Neural progenitor cell (in vitro differentiated cells): ENCODE data around the gene PTPN2. TPM values are rescaled to one million over a fixed set of nuclear protein-coding genes. Genes with fewer than 3 reads are reported as not detected.

Source experiments
- DNase-seq: peaks from one replicate; pipeline ENCODE4 v3.0.0-alpha.2; 2016; ENCODE audit warnings: low spot score
- H2AFZ ChIP-seq: fragments of 200-600 bp; sonication (generic); replicated peaks from 2 replicates; pipeline ENCODE4 v1.6.1; 2016; ENCODE audit warnings: antibody characterized with exemption
- H3F3A ChIP-seq: fragments of 200-600 bp; sonication (generic); 2 replicates; pipeline ENCODE4 v1.6.1; 2016; ENCODE audit warnings: antibody characterized with exemption, low read depth
- H3K27ac ChIP-seq: fragments of 200-600 bp; sonication (generic); 2 replicates; pipeline ENCODE4 v1.5.1; 2016; ENCODE audit warnings: mild to moderate bottlenecking
- H3K27me3 ChIP-seq: fragments of 200-600 bp; sonication (generic); 2 replicates; pipeline ENCODE4 v1.6.1; 2016; ENCODE audit warnings: mild to moderate bottlenecking, moderate library complexity
- H3K36me3 ChIP-seq: fragments of 200-600 bp; sonication (generic); 2 replicates; pipeline ENCODE4 v1.5.1; 2016
- H3K4me1 ChIP-seq: fragments of 200-600 bp; sonication (generic); 2 replicates; pipeline ENCODE4 v1.6.1; 2016; ENCODE audit warnings: mixed run types
- H3K4me2 ChIP-seq: fragments of 200-600 bp; sonication (generic); 2 replicates; pipeline ENCODE4 v1.6.1; 2016
- H3K4me3 ChIP-seq: fragments of 200-600 bp; sonication (generic); 2 replicates; pipeline ENCODE4 v1.5.1; 2016
- H3K79me2 ChIP-seq: fragments of 200-600 bp; sonication (generic); 2 replicates; pipeline ENCODE4 v1.6.1; 2016; ENCODE audit warnings: low read depth
- H3K9ac ChIP-seq: fragments of 200-600 bp; sonication (generic); 2 replicates; pipeline ENCODE4 v1.6.1; 2016
- H3K9me3 ChIP-seq: fragments of 200-600 bp; sonication (generic); 2 replicates; pipeline ENCODE4 v1.5.1; 2016; ENCODE audit warnings: low read depth
- H4K20me1 ChIP-seq: fragments of 200-600 bp; sonication (generic); 2 replicates; pipeline ENCODE4 v1.6.1; 2016; ENCODE audit warnings: low read depth
- H3K27ac Mint-ChIP-seq: 3 replicates; pipeline ENCODE4 v1.8.0; 2021; ENCODE audit warnings: mixed read lengths
- H3K27me3 Mint-ChIP-seq: 2 replicates; pipeline ENCODE4 v1.8.0; 2022; ENCODE audit warnings: low read depth, mild to moderate bottlenecking, inconsistent platforms, moderate library complexity, mixed read lengths; ENCODE audit not compliant: insufficient read depth
- H3K36me3 Mint-ChIP-seq: 3 replicates; pipeline ENCODE4 v1.8.0; 2021; ENCODE audit warnings: mixed read lengths
- H3K4me1 Mint-ChIP-seq: 3 replicates; pipeline ENCODE4 v1.8.0; 2021; ENCODE audit warnings: mixed read lengths
- H3K4me3 Mint-ChIP-seq: 3 replicates; pipeline ENCODE4 v1.8.0; 2021; ENCODE audit warnings: mild to moderate bottlenecking, moderate library complexity, mixed read lengths
- H3K9me3 Mint-ChIP-seq: 3 replicates; pipeline ENCODE4 v1.8.0; 2020; ENCODE audit warnings: mixed read lengths
- CTCF ChIP-seq: fragments of 200-600 bp; sonication (generic); IDR thresholded peaks from 2 replicates; pipeline ENCODE4 v1.5.1; 2017; ENCODE audit warnings: antibody characterized with exemption, mild to moderate bottlenecking
- EZH2 ChIP-seq: fragments of 200-600 bp; sonication (generic); IDR thresholded peaks from 2 replicates; pipeline ENCODE4 v1.6.1; 2017; ENCODE audit warnings: antibody characterized with exemption, mild to moderate bottlenecking, moderate library complexity
- EZH2phosphoT487 ChIP-seq: fragments of 200-600 bp; sonication (generic); IDR thresholded peaks from 2 replicates; pipeline ENCODE4 v1.6.1; 2017; ENCODE audit warnings: antibody characterized with exemption
- total RNA-seq: library from RNA; depleted of rRNA; stranded (reverse); fragments of >200 nt; gene quantifications from 2 replicates; pipeline ENCODE4 v1.2.3, GENCODE V29; 2015; ENCODE audit warnings: low replicate concordance

The PTPN2 gene
- total RNA-seq, 1 donor from 2014 or later, result 57.9 TPM

GRCh38 chr18:12860530-12860929 is 23.5 kb downstream of the PTPN2 start:
- H3K27ac ChIP-seq, result no peak overlapping the region
- peaks cover 77% of the 10 kb centered on the region for H3K79me2 ChIP-seq
- H3K9me3 Mint-ChIP-seq, result no peaks in the 10 kb centered on the region

GRCh38 chr18:12858991-12859390 is 25.0 kb downstream of the PTPN2 start:
- H3K79me2 ChIP-seq, result peaks cover 68% of the 10 kb centered on the region
- H3K4me3 Mint-ChIP-seq, result no peak overlapping the region

More at GRCh38 chr18:12860530-12860929, 23.5 kb downstream of the PTPN2 start:
- Histone ChIP-seq H3F3A (peaks cover 19% of the 10 kb centered on the region), H3K27me3 (no peaks in the 10 kb centered on the region), H3K36me3 (no peaks in the 10 kb centered on the region), H3K4me1 (peaks cover 15% of the 10 kb centered on the region), H3K4me3 (no peak overlapping the region), H3K9ac (no peak overlapping the region), H4K20me1 (peaks cover 8% of the 10 kb centered on the region), H3K4me2 (no peak overlapping the region), H2AFZ (no peak overlapping the region), H3K9me3 (no peaks in the 10 kb centered on the region)
- Mint-ChIP-seq H3K36me3 (peaks cover 9% of the 10 kb centered on the region), H3K4me3 (no peak overlapping the region), H3K4me1 (peaks cover 9% of the 10 kb centered on the region), H3K27me3 (no peaks in the 10 kb centered on the region), H3K27ac (no peak overlapping the region)
- no peak for DNase-seq
- TF ChIP-seq EZH2 (no peak), EZH2phosphoT487 (no peak), CTCF (no peak)

GRCh38 chr18:12857991-12858544 is 26.0 kb downstream of the PTPN2 start:
- Histone ChIP-seq H2AFZ (no peak overlapping the region), H3K27me3 (no peaks in the 10 kb centered on the region), H3K4me2 (no peak overlapping the region), H3K9ac (no peak overlapping the region), H3K36me3 (no peaks in the 10 kb centered on the region), H3K27ac (no peak overlapping the region), H3K4me3 (no peak overlapping the region), H3K4me1 (peaks cover 15% of the 10 kb centered on the region), H3K9me3 (no peaks in the 10 kb centered on the region), H3F3A (peaks cover 15% of the 10 kb centered on the region), H4K20me1 (peaks cover 7% of the 10 kb centered on the region), H3K79me2 (peaks cover 63% of the 10 kb centered on the region)
- Mint-ChIP-seq H3K9me3 (no peaks in the 10 kb centered on the region), H3K4me1 (peaks cover 9% of the 10 kb centered on the region), H3K4me3 (no peak overlapping the region), H3K27ac (no peak overlapping the region), H3K36me3 (peaks cover 14% of the 10 kb centered on the region), H3K27me3 (no peaks in the 10 kb centered on the region)
- no peak for TF ChIP-seq EZH2
- TF ChIP-seq CTCF, result no peak
- TF ChIP-seq EZH2phosphoT487, result no peak
- no peak for DNase-seq

More at GRCh38 chr18:12858991-12859390, 25.0 kb downstream of the PTPN2 start:
- no peaks in the 10 kb centered on the region for H3K27me3 Mint-ChIP-seq
- Histone ChIP-seq H3K9me3 (no peaks in the 10 kb centered on the region), H3K27ac (no peak overlapping the region), H3K4me1 (peaks cover 15% of the 10 kb centered on the region), H3K4me2 (no peak overlapping the region), H3K4me3 (no peak overlapping the region), H4K20me1 (peaks cover 8% of the 10 kb centered on the region), H3K36me3 (no peaks in the 10 kb centered on the region), H3K27me3 (no peaks in the 10 kb centered on the region), H2AFZ (no peak overlapping the region), H3F3A (peaks cover 19% of the 10 kb centered on the region), H3K9ac (no peak overlapping the region)
- no peaks in the 10 kb centered on the region for H3K9me3 Mint-ChIP-seq
- TF ChIP-seq EZH2, result no peak
- no peak for TF ChIP-seq EZH2phosphoT487
- no peak for TF ChIP-seq CTCF
- DNase-seq, result no peak
- H3K27ac Mint-ChIP-seq, result no peak overlapping the region
- H3K4me1 Mint-ChIP-seq, result peaks cover 9% of the 10 kb centered on the region
- peaks cover 9% of the 10 kb centered on the region for H3K36me3 Mint-ChIP-seq
